Muscle layer of duodenum (tissue), 2 donors: Measurements from ENCODE around the gene RASA1.
"Not testable (repeated sequence)": the region's sequence is repeated elsewhere in the genome, so short reads cannot be mapped to it uniquely, and the experiment has no call there.

Experiments
- H3K27ac ChIP-seq: one replicate; pipeline ENCODE4 v1.7.0; 2013; ENCODE audit warnings: mild to moderate bottlenecking, low read length
- H3K27me3 ChIP-seq: one replicate; pipeline ENCODE4 v1.7.0; 2013; ENCODE audit warnings: low read depth, mild to moderate bottlenecking, control low read depth, low read length
- H3K36me3 ChIP-seq, 2 donors: one replicate each; pipeline ENCODE4 v1.7.0; 2013; ENCODE audit warnings: low read length in 2 of 2, control low read depth in 1 of 2, mild to moderate bottlenecking in 1 of 2; ENCODE audit not compliant: insufficient read depth in 2 of 2, control insufficient read depth in 1 of 2
- H3K4me1 ChIP-seq, 2 donors: one replicate each; pipeline ENCODE4 v1.7.0; 2013; ENCODE audit warnings: low read length in 2 of 2, mild to moderate bottlenecking in 2 of 2, control low read depth in 1 of 2, moderate library complexity in 1 of 2; ENCODE audit not compliant: insufficient read depth in 2 of 2, control insufficient read depth in 1 of 2
- H3K4me3 ChIP-seq, 2 donors: one replicate each; pipeline ENCODE4 v1.7.0; 2013; ENCODE audit warnings: low read length in 2 of 2, low read depth in 1 of 2, mild to moderate bottlenecking in 1 of 2
- H3K9me3 ChIP-seq, 2 donors: one replicate each; pipeline ENCODE4 v1.7.0; 2013; ENCODE audit warnings: low read length in 2 of 2, control low read depth in 1 of 2, mild to moderate bottlenecking in 1 of 2; ENCODE audit not compliant: control insufficient read depth in 1 of 2
- donor health status: healthy.

Gene RASA1

GRCh38 chr5:87287266-87287665 lies 19.6 kb downstream of the RASA1 start:
- not testable (repeated sequence) for H3K9me3 ChIP-seq, H3K27me3 ChIP-seq, H3K4me3 ChIP-seq, H3K27ac ChIP-seq, H3K4me1 ChIP-seq, H3K36me3 ChIP-seq

GRCh38 chr5:87298692-87299362 lies 31.1 kb downstream of the RASA1 start:
- Histone ChIP-seq H3K27ac (no peak overlapping the region), H3K4me1 (peaks cover 3 to 9% of the 10 kb centered on the region in 2 donors), H3K36me3 (no peaks in the 10 kb centered on the region), H3K9me3 (no peaks in the 10 kb centered on the region), H3K27me3 (no peaks in the 10 kb centered on the region), H3K4me3 (no peak overlapping the region)

- H3K4me1 ChIP-seq: peaks cover 3 to 9% of the 10 kb centered on the region in 2 donors
- no peaks in the 10 kb centered on the region for H3K36me3 ChIP-seq
These were observed 32.5 kb downstream of the RASA1 start for GRCh38 chr5:87300176-87300575.

GRCh38 chr5:87300744-87301143 lies 33.1 kb downstream of the RASA1 start:
- Histone ChIP-seq H3K27me3 (no peaks in the 10 kb centered on the region), H3K4me3 (no peak overlapping the region), H3K4me1 (peaks cover 3 to 9% of the 10 kb centered on the region in 2 donors), H3K9me3 (no peaks in the 10 kb centered on the region), H3K27ac (no peak overlapping the region), H3K36me3 (peaks cover 0 to 3% of the 10 kb centered on the region in 2 donors)

More at GRCh38 chr5:87300176-87300575, 32.5 kb downstream of the RASA1 start:
- Histone ChIP-seq H3K27me3 (no peaks in the 10 kb centered on the region), H3K9me3 (no peaks in the 10 kb centered on the region), H3K4me3 (no peak overlapping the region), H3K27ac (no peak overlapping the region)

- Histone ChIP-seq H3K4me3 (no peak overlapping the region), H3K27me3 (no peaks in the 10 kb centered on the region), H3K36me3 (peaks cover 0 to 4% of the 10 kb centered on the region in 2 donors), H3K27ac (no peak overlapping the region), H3K9me3 (no peaks in the 10 kb centered on the region), H3K4me1 (peaks cover 3 to 9% of the 10 kb centered on the region in 2 donors)
These were observed 34.4 kb downstream of the RASA1 start for GRCh38 chr5:87302061-87302460.

- H3K4me1 ChIP-seq: peaks cover 3 to 6% of the 10 kb centered on the region in 2 donors
- H3K27me3 ChIP-seq: no peaks in the 10 kb centered on the region
- H3K9me3 ChIP-seq: no peaks in the 10 kb centered on the region
- no peak overlapping the region for H3K27ac ChIP-seq
- H3K4me3 ChIP-seq: no peak overlapping the region
- peaks cover 0 to 4% of the 10 kb centered on the region in 2 donors for H3K36me3 ChIP-seq
These were observed 35.6 kb downstream of the RASA1 start for GRCh38 chr5:87303324-87303723.

- not testable (repeated sequence) for H3K4me3 ChIP-seq, H3K27me3 ChIP-seq, H3K9me3 ChIP-seq, H3K36me3 ChIP-seq, H3K4me1 ChIP-seq, H3K27ac ChIP-seq
These were observed 38.4 kb downstream of the RASA1 start for GRCh38 chr5:87306090-87306489.

GRCh38 chr5:87307796-87308423 lies 40.2 kb downstream of the RASA1 start:
- H3K4me3 ChIP-seq: no peak overlapping the region
- no peak overlapping the region for H3K27ac ChIP-seq
- peaks cover 0 to 4% of the 10 kb centered on the region in 2 donors for H3K36me3 ChIP-seq
- H3K4me1 ChIP-seq: no peaks in the 10 kb centered on the region
- no peaks in the 10 kb centered on the region for H3K9me3 ChIP-seq
- H3K27me3 ChIP-seq: no peaks in the 10 kb centered on the region

GRCh38 chr5:87311405-87312279 lies 44.0 kb downstream of the RASA1 start:
- no peaks in the 10 kb centered on the region for H3K9me3 ChIP-seq
- no peak overlapping the region for H3K4me3 ChIP-seq
- no peaks in the 10 kb centered on the region for H3K4me1 ChIP-seq
- no peaks in the 10 kb centered on the region for H3K27me3 ChIP-seq
- no peak overlapping the region for H3K27ac ChIP-seq
- H3K36me3 ChIP-seq: no peaks in the 10 kb centered on the region

GRCh38 chr5:87313216-87313615 lies 45.5 kb downstream of the RASA1 start:
- Histone ChIP-seq H3K36me3 (no peaks in the 10 kb centered on the region), H3K4me3 (no peak overlapping the region), H3K9me3 (no peaks in the 10 kb centered on the region), H3K27me3 (no peaks in the 10 kb centered on the region), H3K27ac (no peak overlapping the region), H3K4me1 (no peaks in the 10 kb centered on the region)

GRCh38 chr5:87319469-87319868 lies 51.8 kb downstream of the RASA1 start:
- Histone ChIP-seq H3K27me3 (no peaks in the 10 kb centered on the region), H3K4me3 (no peak overlapping the region), H3K4me1 (no peaks in the 10 kb centered on the region), H3K27ac (no peak overlapping the region), H3K9me3 (no peaks in the 10 kb centered on the region), H3K36me3 (no peaks in the 10 kb centered on the region)
